ENCODE data around the gene OR2A14.

- TF ChIP-seq CTCF (IDR thresholded peaks at IDR 0.05) (no peak), POLR2A (IDR thresholded peaks at IDR 0.05) (no peak), POLR2AphosphoS5 (IDR thresholded peaks at IDR 0.05) (no peak)
Measured at GRCh38 chr7:144148224-144148827, 25.4 kb downstream of the OR2A14 start.

Data from stomach (tissue), 4 donors.